ENCODE results near the gene JAZF1. TPM values are rescaled to one million over a fixed set of nuclear protein-coding genes. Genes with fewer than 3 reads are reported as not detected.
"Not testable (repeated sequence)": the region's sequence is repeated elsewhere in the genome, so short reads cannot be mapped to it uniquely, and the experiment has no call there.

JAZF1 gene
- total RNA-seq, 1 experiment from 2014 or later, result 15.3 TPM

- in situ Hi-C loops (cut with HindIII; ENCODE audit: low pct_unique_long_range_greater_than_20kb, low sequenced_read_pairs), result no loop called here
- no peak for DNase-seq (ENCODE audit: low read depth, low spot score)
Measured at GRCh38 chr7:27914409-27914808, 266.2 kb downstream of the JAZF1 start.

DNA sequence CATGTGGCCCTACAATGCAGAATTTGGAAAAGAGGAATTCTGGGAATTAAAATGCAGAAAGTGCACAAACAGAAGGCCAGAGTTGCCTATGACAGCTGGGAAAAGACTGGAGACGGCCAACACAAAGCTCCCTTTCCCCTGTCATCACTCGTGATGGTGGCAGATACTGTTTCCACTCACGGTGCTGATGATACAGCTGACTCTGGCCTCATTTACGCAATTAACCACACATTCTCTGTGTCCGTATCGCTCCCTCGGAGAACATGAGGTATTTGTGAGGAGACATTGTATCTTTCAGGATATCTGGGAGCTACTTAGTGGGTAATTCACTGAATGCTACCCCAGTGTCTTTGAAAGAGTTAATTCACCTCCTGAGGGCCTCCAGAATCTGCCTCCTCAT lies 267.8 kb downstream of the JAZF1 start:
- DNase-seq (ENCODE audit: low read depth, low spot score), result no peak
- in situ Hi-C loops (cut with HindIII; ENCODE audit: low pct_unique_long_range_greater_than_20kb, low sequenced_read_pairs), result no loop called here

DNA sequence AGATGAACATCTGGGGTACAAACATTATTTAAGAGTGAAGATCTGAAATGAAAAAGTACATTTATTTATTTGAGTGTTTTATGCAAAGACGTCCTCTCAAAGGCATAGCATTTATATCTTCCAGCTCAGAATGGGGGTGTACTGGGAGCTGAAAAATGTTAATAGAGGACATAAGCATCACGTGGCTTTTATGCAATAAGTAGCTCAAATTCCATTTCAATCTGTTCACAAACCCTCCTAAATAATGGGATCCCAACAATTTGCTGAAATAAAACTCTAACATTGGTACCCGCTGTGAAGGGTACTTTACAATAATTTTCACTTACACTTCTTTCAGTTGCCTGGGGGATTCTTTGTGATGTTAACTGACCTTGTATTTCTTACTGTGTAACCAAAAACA lies 268.7 kb downstream of the JAZF1 start:
- in situ Hi-C loops (cut with HindIII; ENCODE audit: low pct_unique_long_range_greater_than_20kb, low sequenced_read_pairs), result no loop called here
- DNase-seq (ENCODE audit: low read depth, low spot score), result no peak

GRCh38 chr7:27910326-27910725 lies 270.3 kb downstream of the JAZF1 start:
- in situ Hi-C loops (cut with HindIII; ENCODE audit: low pct_unique_long_range_greater_than_20kb, low sequenced_read_pairs), result no loop called here
- DNase-seq (ENCODE audit: low read depth, low spot score), result no peak

GRCh38 chr7:27908534-27909165 lies 271.9 kb downstream of the JAZF1 start:
- DNase-seq (ENCODE audit: low read depth, low spot score), result no peak
- in situ Hi-C loops (cut with HindIII; ENCODE audit: low pct_unique_long_range_greater_than_20kb, low sequenced_read_pairs), result no loop called here

DNA sequence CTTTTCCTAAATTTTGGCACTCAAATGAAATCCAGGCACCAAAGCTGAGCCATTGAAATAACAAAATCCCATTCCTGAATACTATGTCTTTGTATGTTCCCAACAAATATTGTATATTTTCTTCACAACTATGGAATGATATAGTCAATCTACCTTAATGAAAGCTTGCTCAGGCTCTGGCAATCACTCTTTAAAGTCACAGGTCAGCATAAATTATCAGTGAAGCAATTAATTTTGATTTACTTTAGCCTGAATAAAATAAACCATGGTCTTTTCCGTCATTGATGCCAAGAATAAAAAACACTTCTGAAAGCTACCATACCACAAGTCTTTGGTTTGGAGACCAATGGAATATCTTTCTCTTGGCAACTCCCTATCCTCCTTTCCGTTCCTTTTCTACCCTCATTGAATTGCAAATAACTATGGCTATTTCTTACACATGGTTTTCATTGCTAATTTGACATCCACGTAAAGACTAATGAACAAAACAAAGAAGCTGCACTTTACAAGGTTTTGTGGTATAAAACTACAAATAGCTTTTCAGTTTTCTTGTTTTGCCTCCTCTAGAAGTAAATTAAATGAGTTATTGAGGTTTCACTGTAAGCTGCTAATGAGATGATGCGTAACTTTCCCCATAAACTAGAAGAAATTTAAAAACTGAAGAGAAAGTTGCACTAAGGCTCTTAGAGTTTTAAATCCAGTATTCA lies 274.1 kb downstream of the JAZF1 start:
- in situ Hi-C loops (cut with HindIII; ENCODE audit: low pct_unique_long_range_greater_than_20kb, low sequenced_read_pairs), result no loop called here
- no peak for DNase-seq (ENCODE audit: low read depth, low spot score)

- in situ Hi-C loops (cut with HindIII; ENCODE audit: low pct_unique_long_range_greater_than_20kb, low sequenced_read_pairs), result no loop called here
- DNase-seq (ENCODE audit: low read depth, low spot score), result no peak
Measured at GRCh38 chr7:27905951-27906350, 274.6 kb downstream of the JAZF1 start.

DNA sequence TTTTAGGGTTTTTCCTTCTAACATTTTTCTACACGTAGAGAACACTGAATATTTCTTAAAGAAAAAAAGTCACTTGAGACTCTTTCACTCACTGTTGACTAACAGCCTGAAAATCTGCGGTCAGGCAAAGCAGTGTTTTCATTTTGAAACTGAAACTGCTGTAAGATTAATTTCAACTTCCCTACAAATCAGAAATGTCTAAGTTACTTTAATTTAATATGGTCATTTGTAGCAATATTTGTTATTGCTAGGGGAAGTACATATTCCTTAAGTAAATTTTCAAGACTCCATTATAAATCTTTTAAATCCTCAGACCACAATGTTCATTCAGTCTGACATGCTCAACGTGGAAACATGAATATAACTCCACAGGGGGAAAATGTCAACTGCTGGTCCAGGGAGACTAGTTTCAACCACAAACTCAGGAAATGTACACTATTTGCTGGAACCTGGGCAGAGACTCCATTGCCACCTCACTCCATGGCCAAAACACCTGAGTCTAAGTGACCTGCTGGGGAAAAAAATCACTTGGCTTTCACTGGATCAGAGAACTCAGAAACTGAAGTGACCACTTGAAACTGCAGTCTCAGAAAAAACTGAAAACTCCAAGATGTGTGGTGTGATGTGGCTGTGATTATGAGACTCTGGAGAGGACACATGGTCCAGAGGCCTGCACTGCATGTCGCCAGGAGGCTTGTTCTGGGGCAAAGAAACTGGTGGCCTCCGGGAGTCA lies 279.4 kb downstream of the JAZF1 start:
- peak; percentile 43 for DNase-seq (ENCODE audit: low read depth, low spot score)
- in situ Hi-C loops (cut with HindIII; ENCODE audit: low pct_unique_long_range_greater_than_20kb, low sequenced_read_pairs), result no loop called here

GRCh38 chr7:27900006-27900405 lies 280.6 kb downstream of the JAZF1 start:
- no peak for DNase-seq (ENCODE audit: low read depth, low spot score)
- in situ Hi-C loops (cut with HindIII; ENCODE audit: low pct_unique_long_range_greater_than_20kb, low sequenced_read_pairs), result no loop called here

GRCh38 chr7:27899601-27900000 lies 281.0 kb downstream of the JAZF1 start:
- in situ Hi-C loops (cut with HindIII; ENCODE audit: low pct_unique_long_range_greater_than_20kb, low sequenced_read_pairs), result no loop called here
- no peak for DNase-seq (ENCODE audit: low read depth, low spot score)

DNA sequence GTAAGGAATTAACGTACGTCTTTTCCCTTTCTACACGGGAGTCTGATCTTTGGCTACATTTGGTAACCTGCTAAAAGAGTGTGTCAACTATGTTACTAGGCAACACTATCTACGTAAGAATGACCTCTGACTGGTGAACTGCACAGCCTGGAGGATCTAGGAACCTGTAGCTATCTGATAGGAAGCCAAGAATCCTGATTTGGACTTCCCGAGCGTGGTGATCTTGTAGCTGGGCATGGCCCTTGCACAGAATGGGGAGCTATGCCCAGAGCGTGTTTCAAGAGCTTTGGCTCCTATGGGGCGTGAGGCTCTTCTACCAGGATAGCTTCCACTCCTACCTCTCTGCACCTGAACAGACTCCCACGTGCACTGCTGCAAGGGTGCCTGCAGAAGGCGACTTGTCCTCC lies 283.2 kb downstream of the JAZF1 start:
- in situ Hi-C loops (cut with HindIII; ENCODE audit: low pct_unique_long_range_greater_than_20kb, low sequenced_read_pairs), result no loop called here
- DNase-seq (ENCODE audit: low read depth, low spot score), result no peak

DNA sequence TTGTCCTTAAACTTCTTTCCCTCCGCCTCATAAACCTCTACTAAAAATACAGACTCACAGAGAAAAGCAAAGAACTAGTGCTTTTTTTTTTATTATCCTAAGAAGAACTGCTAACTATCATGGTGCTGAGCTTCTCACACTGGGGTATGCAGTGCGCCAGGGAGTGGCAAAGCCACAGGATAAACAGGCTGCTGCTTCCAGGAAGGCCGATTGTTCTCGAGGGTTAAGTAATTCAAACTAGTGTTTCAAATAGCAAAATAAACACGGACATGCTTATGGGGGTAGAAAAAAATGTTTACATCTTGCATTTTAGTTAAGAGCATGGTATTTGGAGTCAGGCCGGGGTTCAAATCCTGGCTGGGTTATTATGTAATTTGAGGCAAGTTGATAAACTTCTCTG lies 283.6 kb downstream of the JAZF1 start:
- DNase-seq (ENCODE audit: low read depth, low spot score), result no peak
- in situ Hi-C loops (cut with HindIII; ENCODE audit: low pct_unique_long_range_greater_than_20kb, low sequenced_read_pairs), result no loop called here

DNA sequence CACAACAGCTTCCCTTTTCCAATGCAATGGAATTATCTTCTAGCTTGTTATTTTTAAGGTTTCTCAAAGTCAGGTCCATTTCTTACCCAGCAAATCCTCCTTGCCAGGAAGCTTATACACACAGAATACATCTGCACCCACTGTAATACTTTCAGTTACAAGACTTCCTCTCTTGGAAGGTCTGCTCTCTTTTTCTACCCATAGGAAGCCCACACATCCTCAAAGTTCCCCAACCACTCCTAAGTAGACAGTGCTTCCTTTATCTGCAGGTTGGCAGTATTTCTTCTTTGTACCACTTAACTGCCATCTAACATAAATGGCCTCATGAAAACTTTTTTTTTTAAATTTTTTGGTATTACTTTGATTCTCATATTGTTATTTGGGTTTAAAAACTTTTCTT lies 285.0 kb downstream of the JAZF1 start:
- DNase-seq (ENCODE audit: low read depth, low spot score), result peak; percentile 25
- in situ Hi-C loops (cut with HindIII; ENCODE audit: low pct_unique_long_range_greater_than_20kb, low sequenced_read_pairs), result no loop called here

- in situ Hi-C loops (cut with HindIII; ENCODE audit: low pct_unique_long_range_greater_than_20kb, low sequenced_read_pairs), result no loop called here
- DNase-seq (ENCODE audit: low read depth, low spot score), result no peak
Measured at GRCh38 chr7:27890205-27890849, 290.3 kb downstream of the JAZF1 start.

DNA sequence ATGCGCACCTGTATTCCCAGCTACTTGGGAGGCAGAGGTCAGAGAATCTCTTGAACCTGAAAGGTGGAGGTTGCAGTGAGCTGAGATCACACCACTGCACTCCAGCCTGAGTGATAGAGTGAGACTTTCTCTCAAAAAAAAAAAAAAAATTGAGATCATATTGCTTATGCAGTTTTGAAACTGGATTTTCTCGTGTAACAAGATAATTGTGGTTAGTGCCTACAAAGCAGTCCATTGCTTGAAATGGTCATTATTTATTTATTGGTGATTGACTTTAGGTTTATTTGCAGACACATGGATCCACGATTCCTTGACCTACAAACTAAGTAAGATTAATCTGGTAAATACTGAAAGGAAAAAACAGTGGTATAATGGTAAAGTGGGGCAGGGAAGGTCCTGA lies 290.8 kb downstream of the JAZF1 start:
- in situ Hi-C loops (cut with HindIII; ENCODE audit: low pct_unique_long_range_greater_than_20kb, low sequenced_read_pairs), result no loop called here
- DNase-seq (ENCODE audit: low read depth, low spot score), result no peak

- in situ Hi-C loops (cut with HindIII; ENCODE audit: low pct_unique_long_range_greater_than_20kb, low sequenced_read_pairs), result no loop called here
Measured at GRCh38 chr7:27888736-27889135, 291.9 kb downstream of the JAZF1 start.

GRCh38 chr7:27886710-27887109 lies 293.9 kb downstream of the JAZF1 start:
- DNase-seq (ENCODE audit: low read depth, low spot score), result not testable (repeated sequence)

More at GRCh38 chr7:27888736-27889135, 291.9 kb downstream of the JAZF1 start:
- no peak for DNase-seq (ENCODE audit: low read depth, low spot score)

DNA sequence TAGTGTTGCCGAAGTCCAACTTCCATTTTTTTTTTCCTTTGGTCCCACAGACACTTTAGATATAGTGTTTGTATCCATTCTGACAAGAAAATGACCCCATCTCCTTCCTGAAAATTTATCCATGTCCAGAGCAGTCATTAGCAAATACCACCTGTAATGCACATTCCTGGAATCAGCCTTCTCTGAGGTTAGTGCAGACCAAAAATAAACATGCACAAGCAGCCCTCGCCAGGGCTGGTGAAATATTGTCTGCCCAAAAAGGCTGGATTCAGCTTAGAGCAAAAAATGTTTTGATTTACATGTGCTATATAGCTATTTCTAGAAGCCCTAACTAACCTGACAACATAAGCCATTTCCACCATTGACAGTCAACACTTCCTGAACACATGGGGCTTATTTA lies 294.9 kb downstream of the JAZF1 start:
- in situ Hi-C loops (cut with HindIII; ENCODE audit: low pct_unique_long_range_greater_than_20kb, low sequenced_read_pairs), result no loop called here
- DNase-seq (ENCODE audit: low read depth, low spot score), result no peak

More at GRCh38 chr7:27886710-27887109, 293.9 kb downstream of the JAZF1 start:
- in situ Hi-C loops (cut with HindIII; ENCODE audit: low pct_unique_long_range_greater_than_20kb, low sequenced_read_pairs), result not testable (repeated sequence)
